B cell (primary cell): ENCODE data around the gene CDC20B.

ENCODE experiments used
- EZH2 ChIP-seq: IDR thresholded peaks from 2 replicates; pipeline ENCODE4 v1.6.1; 2012; ENCODE audit warnings: borderline replicate concordance, low read depth, mild to moderate bottlenecking, moderate library complexity, low read length; ENCODE audit not compliant: insufficient read depth, poor library complexity, severe bottlenecking
- TF ChIP-seq, protein P1 (sequence below): fragments of 200-600 bp; IDR thresholded peaks from one replicate; pipeline ENCODE4 v1.8.0; 2022; ENCODE audit warnings: antibody characterized with exemption, mild to moderate bottlenecking

DNA sequence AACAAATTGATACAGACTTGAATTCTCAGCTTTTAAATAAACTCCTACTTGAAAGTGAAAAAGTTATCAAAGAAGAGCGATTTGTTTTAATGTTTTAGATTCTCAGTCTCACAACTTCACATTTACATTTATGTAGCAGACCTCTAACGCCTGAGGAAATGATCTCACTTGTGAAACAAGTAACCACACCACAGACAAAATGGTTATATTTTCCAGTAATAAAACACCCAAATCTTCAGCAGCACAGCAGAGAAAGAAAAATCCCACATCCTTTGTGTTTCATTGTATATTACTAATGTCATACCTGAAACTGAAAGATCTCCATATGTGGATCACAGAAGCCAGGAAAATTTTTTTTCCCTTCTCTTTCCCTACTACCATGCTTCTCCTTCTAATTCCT, 100.3 kb downstream of the CDC20B start:
- TF ChIP-seq EZH2: no peak
- TF ChIP-seq, protein P1, sequence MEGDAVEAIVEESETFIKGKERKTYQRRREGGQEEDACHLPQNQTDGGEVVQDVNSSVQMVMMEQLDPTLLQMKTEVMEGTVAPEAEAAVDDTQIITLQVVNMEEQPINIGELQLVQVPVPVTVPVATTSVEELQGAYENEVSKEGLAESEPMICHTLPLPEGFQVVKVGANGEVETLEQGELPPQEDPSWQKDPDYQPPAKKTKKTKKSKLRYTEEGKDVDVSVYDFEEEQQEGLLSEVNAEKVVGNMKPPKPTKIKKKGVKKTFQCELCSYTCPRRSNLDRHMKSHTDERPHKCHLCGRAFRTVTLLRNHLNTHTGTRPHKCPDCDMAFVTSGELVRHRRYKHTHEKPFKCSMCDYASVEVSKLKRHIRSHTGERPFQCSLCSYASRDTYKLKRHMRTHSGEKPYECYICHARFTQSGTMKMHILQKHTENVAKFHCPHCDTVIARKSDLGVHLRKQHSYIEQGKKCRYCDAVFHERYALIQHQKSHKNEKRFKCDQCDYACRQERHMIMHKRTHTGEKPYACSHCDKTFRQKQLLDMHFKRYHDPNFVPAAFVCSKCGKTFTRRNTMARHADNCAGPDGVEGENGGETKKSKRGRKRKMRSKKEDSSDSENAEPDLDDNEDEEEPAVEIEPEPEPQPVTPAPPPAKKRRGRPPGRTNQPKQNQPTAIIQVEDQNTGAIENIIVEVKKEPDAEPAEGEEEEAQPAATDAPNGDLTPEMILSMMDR: no peak
